Measurements from ENCODE around the gene KIAA1958. TPM values are rescaled to one million over a fixed set of nuclear protein-coding genes. Genes with fewer than 3 reads are reported as not detected.

Gene KIAA1958
- polyA plus RNA-seq, 3 donors = 1.9 to 4.2 (median 1.9) TPM

- no peaks in the 10 kb centered on the region for H3K9me3 ChIP-seq (replicated peaks in 1 of 2; ENCODE audit: control insufficient read depth in 1 of 2, insufficient read depth in 1 of 2, low read length in 2 of 2)
- peak overlapping the region in 2 of 7 donors; percentile 22 to 24 for H3K27ac Mint-ChIP-seq
- no peak overlapping the region for H2AFZ ChIP-seq (ENCODE audit: insufficient read depth, low read depth, low read length, poor library complexity, severe bottlenecking)
- no peak for TF ChIP-seq CTCF (IDR thresholded peaks at IDR 0.05)
- no peak overlapping the region for H3K4me3 Mint-ChIP-seq
- H3K4me1 Mint-ChIP-seq = peaks cover 21% of the 10 kb centered on the region
- WGBS (ENCODE audit: insufficient coverage) = 92% methylated on average over 6 of the region's 8 CpGs
- H4K20me1 ChIP-seq (ENCODE audit: insufficient read depth, low read length) = no peaks in the 10 kb centered on the region
- H3K27ac ChIP-seq (ENCODE audit: low read depth in 1 of 2, low read length in 2 of 2) = no peak overlapping the region
- no peak overlapping the region for H3K4me2 ChIP-seq (replicated peaks; ENCODE audit: extremely low read depth, low read length, poor library complexity, severe bottlenecking)
- peaks cover 13 to 15% of the 10 kb centered on the region in 2 donors for H3K4me1 ChIP-seq (ENCODE audit: control insufficient read depth in 1 of 2, insufficient read depth in 2 of 2, low read length in 2 of 2)
- H3K27me3 Mint-ChIP-seq (ENCODE audit: low read depth in 3 of 3) = peaks cover 0 to 4% (median 0%) of the 10 kb centered on the region in 3 donors
- H3K9ac ChIP-seq (ENCODE audit: insufficient read depth, low read length, poor library complexity, severe bottlenecking) = no peak overlapping the region
- no peak for DNase-seq
- no peaks in the 10 kb centered on the region for H3K27me3 ChIP-seq (ENCODE audit: control insufficient read depth in 2 of 2, insufficient read depth in 2 of 2, low read length in 2 of 2)
- H3K79me2 ChIP-seq (ENCODE audit: insufficient read depth, low read length) = peaks cover 61% of the 10 kb centered on the region
- intact Hi-C loops (cut with micrococcal nuclease) = no loop called here
- peaks cover 0 to 3% (median 0%) of the 10 kb centered on the region in 7 donors for H3K9me3 Mint-ChIP-seq
- H3K36me3 ChIP-seq (replicated peaks in 1 of 2; ENCODE audit: control insufficient read depth in 1 of 2, insufficient read depth in 2 of 2, low read length in 2 of 2) = no peaks in the 10 kb centered on the region
- H3K36me3 Mint-ChIP-seq = peaks cover 5 to 6% of the 10 kb centered on the region in 2 donors
- no peak overlapping the region for H3K4me3 ChIP-seq (replicated peaks in 1 of 3; ENCODE audit: low read depth in 2 of 3, low read length in 3 of 3)
Measured at GRCh38 chr9:112501287-112501686, 14.7 kb downstream of the KIAA1958 start.

GRCh38 chr9:112502175-112502946 is 15.7 kb downstream of the KIAA1958 start:
- no peak overlapping the region for H3K27ac ChIP-seq (ENCODE audit: low read depth in 1 of 2, low read length in 2 of 2)
- no peaks in the 10 kb centered on the region for H4K20me1 ChIP-seq (ENCODE audit: insufficient read depth, low read length)
- no peaks in the 10 kb centered on the region for H3K27me3 ChIP-seq (ENCODE audit: control insufficient read depth in 2 of 2, insufficient read depth in 2 of 2, low read length in 2 of 2)
- WGBS (ENCODE audit: insufficient coverage) = no CpG with 5 or more reads among the region's 3 CpGs
- no peak for TF ChIP-seq CTCF (IDR thresholded peaks at IDR 0.05)
- H3K4me1 ChIP-seq (ENCODE audit: control insufficient read depth in 1 of 2, insufficient read depth in 2 of 2, low read length in 2 of 2) = peaks cover 3 to 4% of the 10 kb centered on the region in 2 donors
- H3K9ac ChIP-seq (ENCODE audit: insufficient read depth, low read length, poor library complexity, severe bottlenecking) = no peak overlapping the region
- peaks cover 10% of the 10 kb centered on the region for H3K4me1 Mint-ChIP-seq
- H3K4me3 ChIP-seq (replicated peaks in 1 of 3; ENCODE audit: low read depth in 2 of 3, low read length in 3 of 3) = no peak overlapping the region
- H3K9me3 ChIP-seq (replicated peaks in 1 of 2; ENCODE audit: control insufficient read depth in 1 of 2, insufficient read depth in 1 of 2, low read length in 2 of 2) = no peaks in the 10 kb centered on the region
- no peak overlapping the region for H3K4me2 ChIP-seq (replicated peaks; ENCODE audit: extremely low read depth, low read length, poor library complexity, severe bottlenecking)
- H3K27me3 Mint-ChIP-seq (ENCODE audit: low read depth in 3 of 3) = peaks cover 0 to 4% (median 0%) of the 10 kb centered on the region in 3 donors
- H3K27ac Mint-ChIP-seq = no peak overlapping the region
- no peak overlapping the region for H3K4me3 Mint-ChIP-seq
- peaks cover 66% of the 10 kb centered on the region for H3K79me2 ChIP-seq (ENCODE audit: insufficient read depth, low read length)
- intact Hi-C loops (cut with micrococcal nuclease) = no loop called here
- no peaks in the 10 kb centered on the region for H3K36me3 ChIP-seq (replicated peaks in 1 of 2; ENCODE audit: control insufficient read depth in 1 of 2, insufficient read depth in 2 of 2, low read length in 2 of 2)
- H2AFZ ChIP-seq (ENCODE audit: insufficient read depth, low read depth, low read length, poor library complexity, severe bottlenecking) = no peak overlapping the region
- DNase-seq = no peak
- H3K36me3 Mint-ChIP-seq = peaks cover 5 to 6% of the 10 kb centered on the region in 2 donors
- peaks cover 0 to 1% (median 0%) of the 10 kb centered on the region in 7 donors for H3K9me3 Mint-ChIP-seq

All from CD14-positive monocyte (primary cell).